Endometrium (tissue), 2 donors: ENCODE data around the gene TMEM106A.
"Not testable (repeated sequence)": the region's sequence is repeated elsewhere in the genome, so short reads cannot be mapped to it uniquely, and the experiment has no call there.

Source experiments
- FAIRE-seq: peaks from 2 replicates; lab custom pipeline; 2012; peaks lifted over from hg19 to GRCh38; lab: Jason Lieb, UNC
- donor health status: control.
- donor health status: control.

Gene TMEM106A, protein sequence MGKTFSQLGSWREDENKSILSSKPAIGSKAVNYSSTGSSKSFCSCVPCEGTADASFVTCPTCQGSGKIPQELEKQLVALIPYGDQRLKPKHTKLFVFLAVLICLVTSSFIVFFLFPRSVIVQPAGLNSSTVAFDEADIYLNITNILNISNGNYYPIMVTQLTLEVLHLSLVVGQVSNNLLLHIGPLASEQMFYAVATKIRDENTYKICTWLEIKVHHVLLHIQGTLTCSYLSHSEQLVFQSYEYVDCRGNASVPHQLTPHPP

DNA sequence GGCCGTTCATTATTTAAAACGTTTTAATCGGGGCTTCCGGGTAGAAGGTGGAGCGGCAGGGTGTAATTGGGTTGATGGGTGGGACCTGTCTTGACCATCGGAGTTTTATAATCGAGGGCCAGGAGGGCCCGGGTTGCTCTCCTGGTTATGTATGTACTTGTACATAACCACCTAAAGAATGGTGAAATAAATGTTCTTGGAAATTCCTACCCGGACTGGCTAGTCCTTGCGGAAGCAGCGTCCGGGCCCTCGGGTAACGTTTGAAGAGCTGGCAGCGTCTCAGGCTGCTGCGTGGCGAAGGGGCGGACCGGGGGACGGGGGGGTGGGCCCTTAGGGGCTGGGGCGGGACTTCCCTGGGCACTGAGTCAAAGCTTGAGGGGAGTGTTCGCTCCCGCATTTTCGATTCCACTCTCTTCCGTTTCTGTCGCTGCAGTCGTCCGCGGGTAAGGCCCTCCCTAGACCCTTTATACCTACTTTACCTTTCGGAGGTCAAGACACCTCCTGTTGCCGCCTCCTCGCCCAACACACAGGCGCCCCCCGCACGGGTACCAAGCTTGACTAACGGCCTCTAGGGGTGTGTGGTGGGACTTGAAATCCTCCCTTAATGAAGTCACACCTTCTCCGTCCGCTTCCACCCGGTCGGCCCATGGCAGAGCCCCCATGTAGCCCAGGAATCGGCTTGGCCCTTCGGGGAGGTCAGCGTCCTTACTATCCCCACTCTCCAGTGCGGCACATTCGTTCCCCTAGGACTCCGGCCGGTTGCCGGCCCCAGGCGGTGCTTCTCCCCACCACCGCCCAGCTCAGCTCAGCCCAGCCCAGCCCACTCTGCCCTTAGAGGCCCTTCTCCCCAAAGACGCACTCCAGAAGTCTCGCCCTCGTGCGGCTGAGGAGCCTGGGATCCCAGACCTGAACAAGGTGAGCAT lies at the start of gene TMEM106A:
TMEM106A (plus strand) TSS at position 396 of the 923 bp plus-strand sequence. CDS start 1,167 bp downstream, outside the sequence.
- no peak for FAIRE-seq

DNA sequence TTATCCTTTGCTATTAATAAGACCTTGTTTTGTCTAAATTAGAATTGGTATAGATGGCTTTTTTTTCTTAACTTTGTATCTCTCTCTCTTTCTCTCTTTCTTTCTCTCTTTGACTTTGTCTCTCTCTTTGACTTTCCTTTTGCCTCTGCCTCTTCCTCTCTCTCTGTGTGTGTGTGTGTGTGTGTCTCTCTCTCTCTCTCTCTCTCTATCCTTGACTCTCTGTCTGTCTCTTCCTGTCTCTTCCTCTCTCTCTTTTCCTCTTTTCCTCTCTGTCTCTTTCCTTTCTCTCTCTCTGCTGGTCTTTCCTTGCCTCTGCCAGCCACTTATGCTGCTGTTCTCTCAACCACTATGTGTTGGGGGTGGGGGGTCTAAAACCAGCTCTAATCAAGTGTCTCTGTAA lies 45.7 kb upstream of the TMEM106A start:
- FAIRE-seq: not testable (repeated sequence)

DNA sequence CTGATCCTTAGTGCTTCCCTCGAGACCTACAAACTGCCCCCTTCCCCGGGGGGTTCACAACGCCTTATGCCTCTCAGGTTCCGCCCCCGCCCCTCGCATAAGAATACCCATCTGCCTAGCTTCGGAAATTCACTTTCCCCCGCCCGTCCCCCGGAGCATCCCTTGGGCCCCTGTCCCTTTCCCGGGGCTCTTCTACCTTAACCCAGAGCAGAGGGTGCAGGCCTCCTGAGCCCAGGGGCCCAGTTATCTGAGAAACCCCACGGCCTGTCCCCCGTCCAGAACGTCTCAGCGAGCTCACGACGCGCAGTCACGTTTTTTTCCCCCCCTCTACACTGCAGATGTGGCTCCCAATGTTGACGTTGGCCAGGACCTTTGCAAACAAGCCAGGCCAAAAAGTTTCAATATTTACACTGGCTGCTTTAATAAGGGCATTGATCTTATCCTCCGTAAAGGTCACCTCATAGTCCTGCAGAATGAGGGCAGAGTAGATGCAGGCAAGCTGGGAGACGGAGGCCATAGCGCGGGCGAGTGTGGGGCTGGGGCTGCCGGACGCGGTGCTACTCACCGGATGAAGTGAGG lies 42.0 kb upstream of the TMEM106A start:
- no peak for FAIRE-seq

DNA sequence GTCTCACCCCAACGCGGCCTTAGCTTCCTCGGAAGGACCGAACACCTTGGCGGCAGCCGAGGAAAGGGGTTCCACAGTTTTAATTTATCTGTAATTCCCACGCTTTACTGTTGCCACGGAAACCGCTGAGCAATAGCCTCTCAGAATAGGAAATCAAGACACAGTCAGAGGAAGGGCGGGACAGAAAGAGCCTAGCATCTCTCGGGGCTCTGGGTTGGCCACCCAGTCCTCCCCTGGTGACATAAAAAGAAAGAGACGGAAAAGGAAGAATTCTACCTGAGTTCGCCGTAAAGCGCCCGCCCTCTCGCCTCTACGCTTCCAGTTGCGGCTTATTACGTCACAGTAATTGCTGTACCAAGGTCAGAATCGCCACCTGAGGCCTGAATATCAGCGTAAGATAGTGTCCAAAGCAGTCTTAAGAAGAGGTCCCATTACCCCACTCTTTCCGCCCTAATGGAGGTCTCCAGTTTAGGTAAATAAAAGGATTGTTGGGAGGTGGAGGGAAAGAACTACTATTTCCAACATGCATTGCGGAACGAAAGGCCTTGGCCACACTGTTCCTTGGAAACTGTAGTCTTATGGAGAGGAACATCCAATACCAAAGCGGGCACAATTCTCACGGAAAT lies 41.4 kb upstream of the TMEM106A start:
- peak; percentile 85 for FAIRE-seq

DNA sequence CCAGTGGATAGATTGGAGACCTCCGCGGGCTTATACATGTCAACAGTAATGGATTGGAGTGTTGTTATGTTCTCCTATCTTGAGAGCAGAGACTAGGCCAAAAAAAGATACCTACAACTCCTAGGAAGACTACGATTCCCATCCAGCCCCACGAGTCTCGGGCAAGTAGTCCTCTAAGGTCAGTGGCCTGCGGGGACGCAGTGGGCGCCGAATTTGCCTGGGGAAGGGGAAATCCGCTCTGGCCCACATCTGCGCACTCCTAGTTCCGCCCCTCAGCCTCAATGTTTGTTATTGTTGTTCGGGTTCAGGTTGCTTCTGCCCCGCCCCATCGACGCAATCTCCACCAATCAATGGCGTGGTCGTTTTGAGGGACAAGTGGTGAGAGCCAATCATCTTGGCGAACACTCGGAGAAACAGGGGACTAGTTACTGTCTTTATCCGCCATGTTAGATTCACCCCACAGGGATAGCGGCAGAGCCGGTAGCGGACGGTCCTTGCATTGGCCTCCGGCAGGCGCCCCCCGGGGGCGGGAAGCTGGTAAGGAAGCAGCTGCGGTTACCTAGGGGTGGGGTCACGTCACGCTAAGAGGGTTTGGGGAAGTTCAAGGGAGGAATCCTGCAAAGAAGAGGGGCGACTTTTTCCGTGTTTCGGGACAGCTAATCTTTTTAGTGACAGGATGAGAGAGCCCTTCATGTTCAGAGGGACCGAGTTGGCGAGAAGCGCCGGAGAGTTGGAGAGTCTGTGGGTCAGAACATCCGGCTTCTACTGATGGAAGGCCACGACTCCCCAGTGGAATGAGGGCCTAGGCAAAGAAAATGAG lies 40.7 kb upstream of the TMEM106A start, which contains the start of gene NBR1:
NBR1 (plus strand) TSS at position 449 of the 820 bp plus-strand sequence. CDS start 4,586 bp downstream, outside the sequence.
- peak; percentile 89 for FAIRE-seq

DNA sequence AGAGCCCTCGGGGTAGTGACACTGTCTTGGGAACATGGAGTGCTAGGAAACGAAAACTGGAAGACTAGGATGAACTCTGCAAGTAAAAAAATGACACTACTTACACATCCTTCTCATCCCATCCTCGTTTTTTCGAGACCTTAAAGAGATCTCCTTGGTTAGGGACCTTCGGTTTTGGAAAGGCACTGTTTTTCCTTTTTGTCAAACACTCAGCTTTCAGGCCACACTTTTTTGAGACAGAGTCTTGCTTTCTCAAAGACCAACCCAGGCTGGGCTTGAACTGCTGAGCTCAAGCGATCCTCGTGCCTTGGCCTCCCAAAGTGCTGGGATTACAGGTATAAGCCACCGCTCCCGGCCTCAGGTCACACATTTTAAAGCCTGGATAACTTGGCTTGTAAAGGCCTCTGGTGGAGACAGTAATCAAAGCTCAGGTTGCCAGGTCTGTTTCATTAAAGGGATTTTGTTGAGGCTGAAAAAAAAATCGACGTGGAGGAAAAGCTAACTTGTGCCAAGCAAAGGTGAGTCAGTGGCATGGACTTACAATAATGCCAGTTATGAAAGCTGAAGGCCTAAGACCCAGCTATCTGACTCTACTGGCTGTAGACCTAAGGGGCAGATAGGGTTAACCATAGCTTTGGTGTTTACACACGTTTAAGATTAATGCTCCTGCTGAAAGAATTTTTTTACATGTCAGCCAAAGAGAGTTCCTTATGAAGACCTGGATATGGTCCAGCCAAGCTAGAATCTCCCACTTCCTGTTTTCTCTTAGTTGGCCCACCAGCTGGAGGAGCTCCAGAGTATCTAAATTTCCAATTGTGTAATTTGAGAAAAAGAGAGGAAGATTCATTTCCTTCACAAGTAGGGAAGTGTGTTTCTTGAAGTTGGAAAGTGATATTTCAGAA lies 39.8 kb upstream of the TMEM106A start:
- no peak for FAIRE-seq

DNA sequence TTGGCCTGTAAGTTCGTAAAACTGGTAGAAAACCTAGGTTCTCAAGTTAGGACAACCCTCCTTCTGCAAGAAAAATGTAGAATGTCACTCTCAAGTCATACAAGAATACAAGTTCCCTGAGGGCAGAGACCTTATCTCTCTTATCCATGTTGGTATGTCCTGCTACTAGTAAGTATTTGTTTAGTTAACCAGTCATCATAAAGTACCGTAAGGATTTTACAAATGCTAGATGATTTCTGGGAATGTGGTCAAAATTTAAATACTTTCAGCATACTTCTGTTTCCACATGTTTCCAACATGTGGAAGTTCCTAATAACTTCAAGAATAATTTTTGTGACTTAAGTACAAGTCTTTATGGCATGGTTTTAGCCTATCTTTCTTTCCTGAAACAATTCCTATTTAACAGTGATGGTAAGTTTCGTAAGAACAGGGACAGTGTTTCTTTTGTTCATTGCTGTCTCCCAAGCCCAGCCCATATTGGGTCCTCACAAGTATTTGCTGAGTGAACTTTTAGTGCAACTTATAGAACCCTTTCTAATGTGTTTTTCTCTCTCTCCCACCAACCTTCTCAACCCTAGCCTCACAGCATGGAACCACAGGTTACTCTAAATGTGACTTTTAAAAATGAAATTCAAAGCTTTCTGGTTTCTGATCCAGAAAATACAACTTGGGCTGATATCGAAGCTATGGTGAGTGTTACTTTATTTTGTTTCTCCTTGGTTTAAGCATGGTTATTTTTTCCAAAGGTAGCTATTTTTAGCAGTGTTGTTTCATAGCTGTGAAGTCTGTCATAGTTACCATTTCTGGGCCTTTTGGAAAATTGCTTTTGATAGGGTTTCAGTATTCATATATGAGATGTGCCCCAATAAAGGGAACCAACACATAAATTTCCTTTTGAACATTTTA lies 36.2 kb upstream of the TMEM106A start:
- no peak for FAIRE-seq

DNA sequence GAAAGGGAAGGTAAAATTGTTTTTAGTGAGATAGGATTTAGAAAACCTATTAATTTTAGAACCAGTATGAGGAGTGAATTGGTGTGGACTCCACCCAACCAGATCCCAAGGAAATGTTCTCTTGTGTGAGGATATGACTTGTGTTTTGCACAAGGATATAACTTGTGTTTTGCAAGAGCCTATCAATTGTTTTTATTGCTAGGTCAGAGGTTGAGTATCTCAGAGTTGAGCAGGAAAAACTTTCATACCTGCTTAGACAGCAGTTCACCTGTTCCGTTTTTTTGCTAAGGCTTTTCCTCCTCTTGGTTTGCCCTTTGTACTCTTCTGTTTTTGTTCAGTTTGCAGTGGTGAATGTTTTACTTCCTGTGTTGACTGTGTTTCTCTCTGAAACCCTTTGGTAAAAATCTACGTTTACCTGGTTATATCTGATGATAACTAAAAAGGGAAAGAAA lies 35.5 kb upstream of the TMEM106A start:
- no peak for FAIRE-seq

DNA sequence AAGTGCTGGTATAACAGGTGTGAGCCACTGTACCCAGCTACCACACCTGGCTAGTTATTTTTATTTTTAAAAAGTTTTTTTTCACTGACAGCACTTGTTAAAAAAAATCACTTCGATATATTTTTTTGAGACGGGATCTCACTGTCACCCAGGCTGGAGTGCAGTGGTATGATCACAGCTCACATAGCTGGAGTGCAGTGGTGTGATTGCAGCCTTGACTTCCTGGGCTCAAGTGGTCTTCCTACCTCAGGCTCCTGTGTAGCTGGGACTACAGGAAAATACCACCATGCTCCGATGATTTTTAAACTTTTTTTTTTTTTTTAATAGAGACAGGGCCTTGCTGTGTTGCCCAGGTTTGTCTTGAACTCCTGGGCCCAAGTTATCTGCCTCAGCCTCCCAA lies 27.8 kb upstream of the TMEM106A start:
- FAIRE-seq: no peak

DNA sequence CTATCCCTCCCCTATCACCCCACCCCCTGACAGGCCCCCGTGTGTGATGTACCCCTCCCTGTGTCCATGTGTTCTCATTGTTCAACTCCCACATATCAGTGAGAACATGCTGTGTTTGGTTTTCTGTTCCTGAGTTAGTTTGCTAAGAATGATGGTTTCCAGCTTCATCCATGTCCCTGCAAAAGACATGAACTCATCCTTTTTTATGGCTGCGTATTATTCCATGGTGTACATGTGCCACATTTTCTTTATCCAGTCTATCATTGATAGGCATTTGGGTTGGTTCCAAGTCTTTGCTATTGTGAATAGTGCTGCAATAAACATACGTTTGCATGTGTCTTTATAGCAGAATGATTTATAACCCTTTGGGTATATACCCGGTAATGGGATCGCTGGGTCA lies 25.0 kb upstream of the TMEM106A start:
- not testable (repeated sequence) for FAIRE-seq

DNA sequence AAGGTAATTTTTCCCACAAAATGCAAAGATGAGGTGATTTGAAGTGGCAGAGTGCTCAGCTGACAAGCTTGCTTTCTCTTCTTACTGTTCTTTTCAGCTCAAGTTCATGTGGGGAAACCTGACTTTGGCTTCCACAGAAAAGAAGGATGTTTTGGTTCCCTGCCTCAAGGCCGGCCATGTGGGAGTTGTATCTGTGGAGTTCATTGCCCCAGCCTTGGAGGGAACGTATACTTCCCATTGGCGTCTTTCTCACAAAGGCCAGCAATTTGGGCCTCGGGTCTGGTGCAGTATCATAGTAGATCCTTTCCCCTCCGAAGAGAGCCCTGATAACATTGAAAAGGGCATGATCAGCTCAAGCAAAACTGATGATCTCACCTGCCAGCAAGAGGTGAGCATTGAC lies 18.4 kb upstream of the TMEM106A start:
- FAIRE-seq: no peak

DNA sequence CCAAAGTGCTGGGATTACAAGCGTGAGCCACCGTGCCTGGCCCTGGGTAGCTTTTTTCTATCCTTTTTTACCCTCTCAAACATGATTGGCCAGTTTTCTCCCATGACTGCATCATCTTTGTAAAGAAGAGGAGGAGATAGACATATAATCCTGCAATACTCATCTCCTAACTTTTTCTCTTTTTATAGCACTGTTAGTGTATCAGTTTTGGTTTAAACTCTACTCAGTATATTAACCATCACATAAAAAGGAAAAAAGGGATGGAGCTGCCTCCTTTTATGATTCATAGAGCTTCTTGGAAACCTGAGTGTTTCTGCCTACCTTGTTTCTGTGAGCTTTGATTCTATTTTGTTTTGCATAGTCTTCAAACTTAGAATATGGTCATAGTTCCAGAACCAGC lies 12.0 kb upstream of the TMEM106A start:
- FAIRE-seq: no peak

DNA sequence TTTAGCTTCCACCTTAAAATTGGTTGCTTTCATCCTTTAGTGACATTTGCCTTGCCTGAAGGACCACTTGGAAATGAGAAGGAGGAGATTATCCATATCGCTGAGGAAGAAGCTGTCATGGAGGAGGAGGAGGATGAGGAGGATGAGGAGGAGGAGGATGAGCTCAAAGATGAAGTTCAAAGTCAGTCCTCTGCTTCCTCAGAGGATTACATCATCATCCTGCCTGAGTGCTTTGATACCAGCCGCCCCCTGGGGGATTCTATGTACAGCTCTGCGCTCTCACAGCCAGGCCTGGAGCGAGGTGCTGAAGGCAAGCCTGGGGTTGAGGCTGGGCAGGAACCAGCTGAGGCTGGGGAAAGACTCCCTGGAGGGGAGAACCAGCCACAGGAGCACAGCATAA lies 11.5 kb upstream of the TMEM106A start:
- no peak for FAIRE-seq

DNA sequence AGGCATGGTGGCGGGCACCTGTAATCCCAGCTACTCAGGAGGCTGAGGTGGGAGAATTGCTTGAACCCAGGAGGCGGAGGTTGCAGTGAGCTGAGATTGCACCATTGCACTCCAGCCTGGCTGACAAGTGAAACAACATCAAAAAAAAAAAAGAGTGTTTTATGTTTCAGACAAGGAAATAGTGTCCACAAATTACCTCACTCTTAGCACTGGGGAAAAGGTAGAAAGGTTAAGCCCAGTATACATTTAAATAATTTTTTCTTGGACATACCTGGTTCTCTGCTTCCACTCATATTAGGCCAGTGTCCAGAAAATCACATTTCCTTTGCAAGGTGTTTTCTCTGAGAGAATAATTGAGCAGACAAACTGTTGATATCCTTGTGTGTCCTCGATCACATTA lies 8.7 kb upstream of the TMEM106A start:
- FAIRE-seq: not testable (repeated sequence)

DNA sequence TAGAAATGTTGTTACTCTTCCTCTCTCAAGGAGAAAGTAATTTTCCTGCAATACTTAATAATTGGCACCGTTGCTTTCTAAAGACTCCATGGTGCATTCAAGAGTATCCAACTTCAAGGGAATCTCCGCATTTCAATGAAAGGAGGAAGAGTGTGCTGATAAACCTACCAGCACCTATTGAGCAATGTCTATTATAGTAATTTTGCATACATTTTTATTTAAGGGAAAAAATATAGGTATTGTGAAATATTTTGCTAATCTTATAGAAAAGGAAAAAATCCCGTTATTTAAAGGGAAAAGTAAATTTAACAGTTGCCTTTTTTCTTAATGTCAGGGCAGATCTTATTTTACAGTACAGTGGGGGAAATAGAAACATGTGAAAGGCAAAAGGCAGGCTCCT lies 1.1 kb upstream of the TMEM106A start:
- FAIRE-seq: no peak

DNA sequence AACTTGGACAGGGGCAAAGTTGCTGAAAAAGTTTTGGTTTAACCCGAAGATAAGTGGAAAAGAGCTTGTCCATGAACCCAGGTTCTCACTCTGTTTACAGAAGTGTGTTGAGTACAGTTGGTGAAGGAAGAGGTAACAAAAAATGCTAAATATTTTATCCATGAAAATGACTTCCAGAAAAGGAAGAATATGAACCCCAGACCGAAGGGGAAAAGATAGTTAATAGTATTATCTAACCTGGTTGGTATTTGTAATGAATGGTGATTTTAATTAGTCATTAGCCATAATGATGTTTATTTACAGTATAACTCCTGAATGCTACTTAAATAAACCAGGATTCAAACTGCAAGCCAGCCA lies 574 bp upstream of the TMEM106A start:
- no peak for FAIRE-seq

DNA sequence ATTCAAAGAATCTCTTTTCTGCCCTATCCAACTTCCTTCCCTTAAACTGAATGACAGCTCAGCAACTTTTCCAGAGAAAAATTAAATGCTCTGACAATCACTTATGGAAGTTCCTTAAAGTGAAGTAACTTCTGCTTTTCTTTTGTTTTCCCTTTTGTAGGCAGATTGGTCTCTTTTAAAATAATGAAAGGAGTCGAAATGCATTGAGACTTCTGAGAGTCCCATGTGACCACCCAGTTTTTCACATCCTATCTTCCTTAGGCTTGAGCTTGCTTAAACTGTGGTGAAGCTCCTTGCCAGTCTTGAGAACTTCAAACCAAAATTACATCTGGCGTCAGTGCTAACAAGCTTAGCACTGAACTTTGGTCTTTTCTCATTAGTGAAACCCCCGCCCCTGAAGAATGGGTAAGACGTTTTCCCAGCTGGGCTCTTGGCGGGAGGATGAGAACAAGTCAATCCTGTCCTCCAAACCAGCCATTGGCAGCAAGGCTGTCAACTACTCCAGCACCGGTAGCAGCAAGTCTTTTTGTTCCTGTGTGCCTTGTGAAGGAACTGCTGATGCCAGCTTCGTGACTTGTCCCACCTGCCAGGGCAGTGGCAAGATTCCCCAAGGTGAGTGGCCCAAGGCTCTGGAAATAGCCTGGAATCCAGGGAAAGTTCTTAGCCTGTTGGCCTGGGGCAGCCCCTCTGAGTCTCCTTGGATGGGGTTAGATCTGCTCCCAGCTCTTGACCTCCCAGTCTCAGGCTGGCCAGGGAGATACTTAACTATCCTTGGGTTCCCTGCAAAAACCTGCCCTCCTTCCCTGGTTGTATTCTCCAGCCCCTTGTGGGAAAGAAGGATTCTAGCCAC lies 1.2 kb downstream of the TMEM106A start:
- no peak for FAIRE-seq

DNA sequence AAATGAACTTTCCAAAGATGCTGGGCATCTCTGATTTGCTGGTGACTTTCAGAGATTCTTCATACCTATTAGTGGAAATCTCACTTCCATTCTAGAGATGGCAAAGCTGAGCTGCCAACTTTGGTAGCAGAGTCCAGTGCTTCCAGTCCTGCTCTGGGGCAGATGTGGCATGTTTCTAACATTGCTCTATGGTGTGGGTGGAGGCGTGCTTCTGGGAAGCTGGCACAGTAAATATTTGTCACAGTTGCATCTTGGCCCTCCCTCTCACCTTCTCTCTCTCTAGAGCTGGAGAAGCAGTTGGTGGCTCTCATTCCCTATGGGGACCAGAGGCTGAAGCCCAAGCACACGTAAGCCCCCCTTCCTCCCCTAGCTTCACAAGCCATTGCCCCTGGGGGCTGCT lies 1.9 kb downstream of the TMEM106A start:
- FAIRE-seq: no peak
